HEK293T (cell line): ENCODE data around the gene DNAJC25.

ENCODE experiments used
- ARNT ChIP-seq: fragments of 450-650 bp; IDR thresholded peaks from 2 replicates; pipeline ENCODE4 v1.6.1; 2017; ENCODE audit warnings: mild to moderate bottlenecking
- BHLHE40 ChIP-seq: fragments of 450-650 bp; IDR thresholded peaks from 2 replicates; pipeline ENCODE4 v1.6.1; 2016; ENCODE audit warnings: mild to moderate bottlenecking, moderate library complexity, borderline replicate concordance
- FOXA1 ChIP-seq: fragments of 450-650 bp; IDR thresholded peaks from 2 replicates; pipeline ENCODE4 v1.6.1; 2016; ENCODE audit warnings: mild to moderate bottlenecking
- FOXK2 ChIP-seq: fragments of 450-650 bp; IDR thresholded peaks from 2 replicates; pipeline ENCODE4 v1.6.1; 2016; ENCODE audit warnings: mild to moderate bottlenecking
- FOXM1 ChIP-seq: fragments of 450-650 bp; IDR thresholded peaks from 2 replicates; pipeline ENCODE4 v1.6.1; 2017; ENCODE audit warnings: mild to moderate bottlenecking, borderline replicate concordance
- HDGF ChIP-seq: fragments of 450-650 bp; IDR thresholded peaks from 2 replicates; pipeline ENCODE4 v1.6.1; 2017; ENCODE audit warnings: antibody characterized with exemption, borderline replicate concordance
- LEF1 ChIP-seq: fragments of 450-650 bp; IDR thresholded peaks from 2 replicates; pipeline ENCODE4 v1.6.1; 2017; ENCODE audit warnings: mild to moderate bottlenecking, borderline replicate concordance
- SP1 ChIP-seq: fragments of 450-650 bp; IDR thresholded peaks from 2 replicates; pipeline ENCODE4 v1.6.1; 2017
- ZNF384 ChIP-seq: fragments of 450-650 bp; IDR thresholded peaks from 2 replicates; pipeline ENCODE4 v1.6.1; 2016

GRCh38 chr9:111630182-111630963 lies 761 bp upstream of the DNAJC25 start:
- TF ChIP-seq LEF1, result no peak
- no peak for TF ChIP-seq ARNT
- TF ChIP-seq FOXA1, result no peak
- no peak for TF ChIP-seq ZNF384
- no peak for TF ChIP-seq FOXK2
- no peak for TF ChIP-seq HDGF
- TF ChIP-seq BHLHE40, result no peak
- TF ChIP-seq SP1, result no peak
- no peak for TF ChIP-seq FOXM1
